ENCODE results near the gene MCC.

GRCh38 chr5:113103330-113103729 lies 384.9 kb downstream of the MCC start:
- TF ChIP-seq EZH2 (IDR thresholded peaks at IDR 0.05; ENCODE audit: insufficient read depth, poor library complexity, severe bottlenecking) (no peak), EZH2phosphoT487 (IDR thresholded peaks at IDR 0.05; ENCODE audit: insufficient read depth, low read depth) (no peak)
